DMS 273 (cell line): ENCODE data around the gene SLC43A3.

Experiments
- DNase-seq: peaks from one replicate; lab custom pipeline; 2025; ENCODE audit not compliant: unreplicated experiment; lab: John Stamatoyannopoulos, UW

The SLC43A3 gene

GRCh38 chr11:57360991-57361390 lies 65.9 kb downstream of the SLC43A3 start:
- DNase-seq, result peak; percentile 27

GRCh38 chr11:57359896-57360690 lies 66.8 kb downstream of the SLC43A3 start:
- peak; percentile 6 for DNase-seq

- no peak for DNase-seq
Observed at GRCh38 chr11:57359396-57359795, 67.5 kb downstream of the SLC43A3 start.

GRCh38 chr11:57358991-57359390 lies 67.9 kb downstream of the SLC43A3 start:
- DNase-seq, result no peak

- DNase-seq, result no peak
Observed at GRCh38 chr11:57358543-57358961, 68.4 kb downstream of the SLC43A3 start.

GRCh38 chr11:57357856-57358255 lies 69.1 kb downstream of the SLC43A3 start:
- DNase-seq, result no peak

- no peak for DNase-seq
Observed at GRCh38 chr11:57357310-57357709, 69.6 kb downstream of the SLC43A3 start.
